Left lung (tissue), 10 donors: ENCODE data around the gene BMPR2. TPM values are rescaled to one million over a fixed set of nuclear protein-coding genes. Genes with fewer than 3 reads are reported as not detected.

Source experiments
- ATAC-seq: fragments of 200-7000 bp; cut with Tn5 transposase; one replicate; pipeline ENCODE4 v1.9.1; 2020; ENCODE audit warnings: moderate library complexity
- DNase-seq, 4 donors: peaks; one replicate each; pipeline ENCODE4 v3.0.0-alpha.2; 2013 to 2020
- H3K27ac ChIP-seq, 2 donors: fragments of 200-600 bp; sonication (generic) in 1 of 2; one replicate each; pipeline versions ENCODE4 v1.5.0 to v1.8.0; 2020 to 2021
- H3K27me3 ChIP-seq, 2 donors: fragments of 200-600 bp; sonication (generic) in 1 of 2; one replicate each; pipeline versions ENCODE4 v1.5.0 to v1.8.0; 2020 to 2021
- H3K36me3 ChIP-seq, 2 donors: fragments of 200-600 bp; sonication (generic) in 1 of 2; one replicate each; pipeline versions ENCODE4 v1.5.0 to v1.8.0; 2020 to 2021
- H3K4me1 ChIP-seq, 2 donors: fragments of 200-600 bp; one replicate each; pipeline ENCODE4 v1.8.0; 2021
- H3K4me3 ChIP-seq, 2 donors: fragments of 200-600 bp; sonication (generic) in 1 of 2; one replicate each; pipeline versions ENCODE4 v1.5.0 to v1.8.0; 2020 to 2021; ENCODE audit warnings: mild to moderate bottlenecking in 1 of 2
- H3K9me3 ChIP-seq, 2 donors: fragments of 200-600 bp; sonication (generic) in 1 of 2; one replicate each; pipeline versions ENCODE4 v1.5.0 to v1.8.0; 2020 to 2021
- CTCF ChIP-seq, 2 donors: fragments of 200-600 bp; sonication (generic) in 1 of 2; IDR thresholded peaks; one replicate each; pipeline versions ENCODE4 v1.5.0 to v1.8.0; 2021; ENCODE audit warnings: antibody characterized with exemption in 2 of 2
- intact Hi-C, 2 donors: fragments of 100-400 bp; cut with DNase I; formaldehyde crosslinking; loops; one replicate each; pipeline versions ENCODE4 v1.11.2 to v1.14.2; 2022
- polyA plus RNA-seq, 6 donors: library from polyadenylated mRNA; unstranded; fragments of 120-200 nt; gene quantifications; one replicate each; pipeline ENCODE4 v1.2.1, GENCODE V29; 2013; ENCODE audit not compliant: insufficient read length in 6 of 6
- total RNA-seq, 2 donors: library from RNA; stranded (reverse); fragmentation: NEBNext Ultra II Directional; extraction: Animal tissue kit (Norgen Biotek cat#: 25700); gene quantifications; one replicate each; pipeline ENCODE4 v1.2.1, GENCODE V29; 2021
- donor health status: DM: no; HTN: yes; CAD: no.
- donor health status: DM: no; HTN: no; CAD: no.

The BMPR2 gene
- total and polyA plus RNA-seq, 8 donors = 68.3 to 99.7 (median 83.6) TPM

DNA sequence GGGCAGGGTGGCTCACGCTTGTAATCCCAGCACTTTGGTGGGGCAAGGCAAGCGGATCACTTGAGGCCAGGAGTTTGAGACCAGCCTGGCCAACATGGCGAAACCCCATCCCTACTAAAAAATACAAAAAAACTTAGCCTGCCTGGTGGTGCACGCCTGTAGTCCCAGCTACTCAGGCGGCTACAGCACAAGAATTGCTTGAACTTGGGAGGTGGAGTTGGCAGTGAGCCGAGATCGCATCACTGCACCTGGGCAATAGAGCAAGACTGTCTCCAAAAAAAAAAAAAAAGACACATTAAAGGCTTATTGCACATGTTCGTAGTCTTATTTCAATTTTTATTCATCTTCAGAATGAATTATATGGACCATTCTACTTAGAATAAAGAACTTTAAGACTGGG is 110.2 kb downstream of the BMPR2 start:
- DNase-seq = no peak
- Histone ChIP-seq H3K27ac (no peak overlapping the region), H3K4me3 (no peak overlapping the region), H3K9me3 (no peaks in the 10 kb centered on the region), H3K27me3 (no peaks in the 10 kb centered on the region), H3K36me3 (no peaks in the 10 kb centered on the region), H3K4me1 (peaks cover 0 to 3% of the 10 kb centered on the region in 2 donors)
- intact Hi-C loops = no loop called here
- TF ChIP-seq CTCF (IDR thresholded peaks at IDR 0.05) = no peak
- no peak for ATAC-seq

DNA sequence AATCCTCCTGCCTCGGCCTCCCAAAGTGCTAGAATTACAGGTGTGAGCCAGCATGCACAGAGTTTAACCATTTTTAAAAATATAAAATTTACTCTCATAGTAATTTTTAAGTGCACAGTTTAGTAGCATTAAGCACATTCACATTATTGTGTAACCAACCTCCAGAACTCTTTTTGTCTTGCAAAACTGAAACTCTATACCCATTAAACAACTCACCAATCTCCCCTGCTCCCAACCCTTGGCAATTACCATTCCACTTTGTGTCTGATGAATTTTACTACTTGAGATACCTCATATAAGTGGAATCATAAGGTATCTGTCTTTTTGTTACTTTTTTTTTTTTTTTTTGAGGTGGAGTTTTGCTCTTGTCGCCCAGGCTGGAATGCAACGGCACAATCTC is 112.5 kb downstream of the BMPR2 start:
- no peak for TF ChIP-seq CTCF (IDR thresholded peaks at IDR 0.05)
- H3K4me3 ChIP-seq = no peak overlapping the region
- H3K27ac ChIP-seq = no peak overlapping the region
- H3K27me3 ChIP-seq = no peaks in the 10 kb centered on the region
- H3K9me3 ChIP-seq = no peaks in the 10 kb centered on the region
- no peaks in the 10 kb centered on the region for H3K36me3 ChIP-seq
- intact Hi-C loops = no loop called here
- DNase-seq (no peak), ATAC-seq (no peak)
- peaks cover under 1 to 3% of the 10 kb centered on the region in 2 donors for H3K4me1 ChIP-seq

DNA sequence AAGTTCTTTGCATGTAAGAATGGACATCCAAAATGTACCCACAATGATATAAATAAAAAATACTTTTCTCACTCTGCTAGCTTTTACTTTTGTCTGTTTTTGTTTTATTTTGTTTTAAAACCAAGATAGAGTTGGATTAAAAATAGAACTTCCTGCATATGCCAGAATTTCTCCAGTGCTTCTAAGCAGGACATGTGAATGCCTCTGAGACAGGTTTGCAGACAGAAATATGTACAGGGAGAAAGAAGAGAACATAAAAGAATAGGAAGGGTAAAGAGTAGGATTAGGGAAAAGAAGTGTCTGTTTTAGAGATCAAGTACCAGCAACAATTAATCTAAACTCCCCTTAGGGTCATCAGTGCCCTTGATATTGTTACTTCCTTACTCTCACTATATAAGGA is 114.4 kb downstream of the BMPR2 start:
- H3K27me3 ChIP-seq = no peaks in the 10 kb centered on the region
- intact Hi-C loops = loop anchor here in 1 of 2 donors (5.0 kb wide), 1 partner anchor 108 kb away; no protein-coding TSS in a partner anchor
- ATAC-seq (no peak), DNase-seq (no peak)
- no peak overlapping the region for H3K4me3 ChIP-seq
- TF ChIP-seq CTCF (IDR thresholded peaks at IDR 0.05) = no peak
- no peak overlapping the region for H3K27ac ChIP-seq
- H3K9me3 ChIP-seq = no peaks in the 10 kb centered on the region
- peaks cover 3 to 17% of the 10 kb centered on the region in 2 donors for H3K4me1 ChIP-seq
- H3K36me3 ChIP-seq = no peaks in the 10 kb centered on the region

DNA sequence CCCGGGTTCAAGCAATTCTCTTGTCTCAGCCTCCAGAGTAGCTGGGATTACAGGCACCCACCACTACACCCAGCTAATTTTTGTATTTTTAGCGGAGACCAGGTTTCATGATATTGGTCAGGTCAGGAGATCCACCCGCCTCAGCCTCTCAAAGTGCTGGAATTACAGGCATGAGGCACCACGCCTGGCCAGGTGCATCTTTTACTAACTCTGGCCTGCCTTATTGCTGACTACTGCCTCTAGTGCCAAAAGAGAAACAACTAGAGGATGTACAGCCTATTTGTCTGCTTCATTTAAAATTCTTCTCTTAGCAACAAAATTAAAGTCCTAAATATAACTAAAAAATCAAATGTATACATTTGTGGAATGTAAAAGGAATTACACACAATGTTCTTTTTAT is 115.4 kb downstream of the BMPR2 start:
- Histone ChIP-seq H3K27ac (no peak overlapping the region), H3K4me3 (no peak overlapping the region), H3K9me3 (no peaks in the 10 kb centered on the region), H3K27me3 (no peaks in the 10 kb centered on the region), H3K4me1 (peaks cover 3 to 17% of the 10 kb centered on the region in 2 donors), H3K36me3 (no peaks in the 10 kb centered on the region)
- no peak for TF ChIP-seq CTCF (IDR thresholded peaks at IDR 0.05)
- DNase-seq = no peak
- no peak for ATAC-seq
- intact Hi-C loops = loop anchor here in 1 of 2 donors (5.0 kb wide), 1 partner anchor 109 kb away; no protein-coding TSS in a partner anchor

GRCh38 chr2:202494300-202495229 is 118.4 kb downstream of the BMPR2 start:
- intact Hi-C loops = loop anchor here in 1 of 2 donors (5.0 kb wide), 1 partner anchor 112 kb away; no protein-coding TSS in a partner anchor
- H3K36me3 ChIP-seq = no peaks in the 10 kb centered on the region
- peak; percentile 84 for ATAC-seq
- TF ChIP-seq CTCF (IDR thresholded peaks at IDR 0.05) = no peak
- peak in 2 of 4 donors; percentile 78 to 88 for DNase-seq
- H3K27me3 ChIP-seq = no peaks in the 10 kb centered on the region
- H3K9me3 ChIP-seq = no peaks in the 10 kb centered on the region
- H3K27ac ChIP-seq = no peak overlapping the region
- H3K4me3 ChIP-seq = no peak overlapping the region
- H3K4me1 ChIP-seq = peaks cover 3 to 15% of the 10 kb centered on the region in 2 donors
